ENCODE data around the gene OR8B8.

GRCh38 chr11:124405581-124405980, 39.9 kb downstream of the OR8B8 start:
- TF ChIP-seq CTCF (IDR thresholded peaks at IDR 0.05) = no peak
- TF ChIP-seq POLR2A (IDR thresholded peaks at IDR 0.05) = no peak
